ENCODE measurements around the gene NXT1. TPM values are rescaled to one million over a fixed set of nuclear protein-coding genes. Genes with fewer than 3 reads are reported as not detected.

Gene NXT1
- total RNA-seq, 2 experiments from 2014 or later: 31.9 to 36.9 TPM

DNA sequence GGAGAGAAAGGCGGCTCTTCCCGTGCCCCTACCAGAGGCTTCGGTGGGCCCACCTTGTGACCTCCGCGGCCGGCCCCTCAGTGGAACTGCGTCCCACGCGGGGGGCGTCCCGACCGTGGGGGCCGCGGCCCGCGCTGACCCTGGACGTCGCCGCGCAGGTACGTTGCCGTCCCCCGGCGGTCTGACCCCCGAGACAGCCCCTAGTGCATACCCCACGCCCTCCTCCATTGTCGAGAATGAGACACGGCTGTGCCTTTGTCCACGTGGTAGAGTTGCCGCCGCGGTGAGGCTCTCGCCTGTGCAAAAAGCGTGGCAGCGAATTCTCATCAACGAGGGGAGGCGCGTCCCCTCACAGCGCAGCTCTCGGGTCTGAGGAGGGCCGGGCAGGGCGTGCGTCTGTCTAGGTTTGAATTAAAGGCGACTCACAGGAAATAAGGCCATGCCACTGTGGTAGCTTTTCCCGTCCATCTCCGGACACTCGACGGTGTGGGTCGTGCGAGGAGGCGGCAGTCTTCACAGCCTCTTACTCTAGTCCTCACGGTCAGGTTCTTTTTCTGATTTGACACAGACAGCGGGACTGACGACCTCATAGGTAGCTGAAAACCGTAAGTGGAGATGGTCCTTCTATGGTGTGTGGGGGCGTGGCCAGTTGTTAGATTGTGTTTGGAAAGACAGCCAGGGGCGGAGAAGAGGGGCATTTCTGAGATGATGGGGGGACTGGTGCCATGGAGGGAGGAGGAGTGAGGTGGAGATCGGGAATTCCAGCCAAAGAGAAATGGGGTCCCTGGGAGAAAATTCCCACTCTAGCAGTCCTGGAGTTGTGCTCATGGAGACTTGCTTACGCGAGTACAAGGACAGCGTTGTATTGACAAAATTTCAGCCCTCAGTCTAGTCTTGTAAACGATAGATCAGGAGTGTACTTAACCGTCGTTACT lies 580 bp downstream of the NXT1 start:
- CTCF ChIA-PET: interaction anchor here (0.7 to 2.0 kb wide), 3 partner anchors 10 to 69 kb away, joined by 3 to 8 read pairs (median 6); no protein-coding TSS in a partner anchor
- no peaks in the 10 kb centered on the region for H3K9me3 Mint-ChIP-seq
- peaks cover 8% of the 10 kb centered on the region for H3K36me3 Mint-ChIP-seq (ENCODE audit: low read depth)
- peaks cover 36% of the 10 kb centered on the region for H3K4me1 Mint-ChIP-seq (ENCODE audit: low read depth)
- H3K27me3 Mint-ChIP-seq (ENCODE audit: low read depth): no peaks in the 10 kb centered on the region
- H3K27ac Mint-ChIP-seq: peak overlapping the region; percentile 100
- intact Hi-C loops (cut with micrococcal nuclease): loop anchor here (1.0 to 10.0 kb wide), 8 partner anchors 7 to 1806 kb away; partner anchors contain the start of genes GZF1 and NAPB
- peak; percentile 72 for DNase-seq
- H3K4me3 Mint-ChIP-seq: peak overlapping the region; percentile 77

DNA sequence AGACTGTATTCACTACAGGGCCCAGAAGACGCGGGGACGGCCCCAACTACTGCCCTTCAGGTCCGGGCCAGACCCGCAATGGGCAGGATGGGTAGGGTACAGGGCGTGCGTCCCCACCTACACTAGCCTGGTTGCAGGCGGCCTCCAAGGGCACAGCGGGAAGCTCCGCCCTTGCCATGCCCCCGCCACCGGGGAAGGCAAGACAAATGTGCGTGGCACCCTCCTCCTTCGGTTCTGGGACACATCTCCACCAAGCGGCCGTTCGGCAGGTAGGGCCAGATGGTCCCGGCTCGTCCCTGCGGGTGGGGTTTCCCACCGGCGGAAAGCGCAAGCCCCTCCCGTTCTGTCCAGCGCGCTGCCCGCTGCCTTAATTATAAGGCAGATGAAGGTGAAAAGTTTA lies 5.6 kb downstream of the NXT1 start:
- H3K36me3 Mint-ChIP-seq (ENCODE audit: low read depth): peaks cover 7% of the 10 kb centered on the region
- peaks cover 38% of the 10 kb centered on the region for H3K4me1 Mint-ChIP-seq (ENCODE audit: low read depth)
- CTCF ChIA-PET: no interaction called here
- intact Hi-C loops (cut with micrococcal nuclease): loop anchor here (5.0 to 10.0 kb wide), 2 partner anchors 1591 to 1811 kb away; partner anchors contain the start of gene CST7
- no peaks in the 10 kb centered on the region for H3K9me3 Mint-ChIP-seq
- H3K4me3 Mint-ChIP-seq: no peak overlapping the region
- no peak overlapping the region for H3K27ac Mint-ChIP-seq
- no peak for DNase-seq
- H3K27me3 Mint-ChIP-seq (ENCODE audit: low read depth): no peaks in the 10 kb centered on the region

DNA sequence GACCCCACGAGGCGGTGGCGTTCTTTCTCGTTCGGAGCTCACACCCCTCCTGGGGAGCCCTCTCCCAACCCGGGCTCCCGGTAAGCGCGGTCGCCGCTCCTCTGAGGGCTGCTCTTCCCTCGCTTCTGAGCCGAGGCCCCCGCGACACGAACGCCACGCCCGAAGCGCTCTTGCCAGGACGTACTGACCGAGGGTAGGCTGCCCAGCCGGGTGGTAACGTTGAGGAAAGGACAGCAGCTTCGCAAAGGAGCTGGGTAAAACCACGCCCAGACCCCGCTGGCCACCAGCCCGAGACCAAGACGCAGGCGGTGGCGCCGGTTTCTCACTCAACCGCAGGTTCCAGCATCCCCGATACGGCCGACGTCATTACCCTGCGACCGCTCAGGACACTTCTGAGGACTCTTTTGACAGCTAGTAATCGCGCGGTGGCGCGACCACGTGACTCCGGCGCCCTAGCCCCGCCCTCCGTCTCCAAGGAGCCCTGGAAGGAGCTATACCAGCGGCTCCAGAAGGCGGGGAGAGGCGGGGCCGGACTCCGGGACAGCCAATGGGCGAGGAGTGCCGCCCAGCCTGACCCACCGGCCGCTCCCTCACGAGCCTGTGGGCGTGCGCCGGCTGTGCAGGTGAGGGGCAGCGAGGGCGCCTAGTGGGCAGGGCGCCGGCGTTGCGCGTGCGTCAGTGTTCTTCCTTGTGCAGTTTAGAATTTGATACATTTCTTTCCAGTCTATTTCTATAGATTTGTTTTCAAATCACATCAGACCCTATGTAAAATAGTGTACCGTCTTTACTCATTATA lies 7.4 kb downstream of the NXT1 start:
- Mint-ChIP-seq H3K27ac (peak overlapping the region; percentile 90), H3K36me3 (ENCODE audit: low read depth) (peaks cover 4% of the 10 kb centered on the region), H3K4me3 (peak overlapping the region; percentile 87), H3K4me1 (ENCODE audit: low read depth) (peaks cover 29% of the 10 kb centered on the region), H3K27me3 (ENCODE audit: low read depth) (no peaks in the 10 kb centered on the region), H3K9me3 (no peaks in the 10 kb centered on the region)
- peak; percentile 100 for DNase-seq
- CTCF ChIA-PET: interaction anchor here (1.9 kb wide), 1 partner anchor 8 kb away, joined by 11 read pairs; no protein-coding TSS in a partner anchor
- intact Hi-C loops (cut with micrococcal nuclease): loop anchor here (1.0 to 10.0 kb wide), 5 partner anchors 8 to 1813 kb away; partner anchors contain the start of genes CST7, NAPB and NXT1

DNA sequence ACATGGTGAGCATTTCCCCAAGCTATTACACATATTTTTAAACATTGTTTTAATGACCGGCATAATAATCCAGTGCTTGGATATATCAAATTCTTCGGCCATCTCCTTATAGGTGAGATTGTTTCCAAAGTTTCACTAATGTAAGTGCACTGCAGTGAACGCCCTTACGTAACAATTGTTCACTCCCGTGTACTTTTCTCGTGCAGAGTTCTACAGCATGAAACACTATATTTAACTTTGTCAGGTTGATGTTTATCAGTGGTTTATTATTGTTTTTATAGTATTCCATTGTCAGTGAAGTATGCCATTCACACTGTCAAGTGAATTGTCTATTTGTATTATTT lies 7.9 kb downstream of the NXT1 start:
- intact Hi-C loops (cut with micrococcal nuclease): loop anchor here (1.0 to 10.0 kb wide), 5 partner anchors 8 to 1814 kb away; partner anchors contain the start of genes CST7, NAPB and NXT1
- CTCF ChIA-PET: interaction anchor here (1.9 kb wide), 1 partner anchor 9 kb away, joined by 11 read pairs; no protein-coding TSS in a partner anchor
- Mint-ChIP-seq H3K27me3 (ENCODE audit: low read depth) (no peaks in the 10 kb centered on the region), H3K4me3 (peak overlapping the region; percentile 70), H3K4me1 (ENCODE audit: low read depth) (peaks cover 33% of the 10 kb centered on the region), H3K36me3 (ENCODE audit: low read depth) (peaks cover 7% of the 10 kb centered on the region), H3K27ac (peak overlapping the region; percentile 82), H3K9me3 (no peaks in the 10 kb centered on the region)
- no peak for DNase-seq

DNA sequence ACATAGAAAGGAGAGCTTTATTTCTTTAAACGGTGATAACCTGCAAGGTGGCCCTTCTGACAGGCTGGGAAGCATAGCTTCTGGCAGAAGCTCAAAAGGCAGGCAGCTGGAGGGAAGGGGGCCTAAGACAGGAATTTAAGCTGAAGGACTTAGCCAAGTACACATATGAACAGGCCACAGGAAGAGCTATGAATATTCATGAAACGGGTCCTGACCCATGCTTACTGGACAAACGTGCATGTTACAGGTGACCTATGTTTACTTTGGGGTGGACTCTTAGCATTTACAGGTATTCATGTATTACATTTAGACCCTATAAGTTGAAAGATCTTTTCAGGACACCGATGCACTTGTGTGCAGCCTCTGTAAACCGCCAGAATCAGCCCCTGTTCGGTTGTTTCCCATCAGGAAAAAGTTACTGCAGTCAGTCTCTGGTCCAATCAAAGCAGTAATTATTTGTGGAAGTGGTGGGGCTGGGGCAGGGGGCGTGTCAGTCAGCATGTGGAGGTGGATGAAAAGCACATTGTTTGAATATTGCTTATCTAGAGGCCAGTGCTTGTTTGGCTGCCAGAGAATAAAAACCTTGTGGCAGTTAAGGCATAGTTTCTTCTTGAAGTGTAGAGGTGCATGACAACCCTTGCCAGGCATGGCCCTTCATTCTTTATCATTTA lies 8.5 kb downstream of the NXT1 start:
- intact Hi-C loops (cut with micrococcal nuclease): loop anchor here (1.0 to 10.0 kb wide), 5 partner anchors 9 to 1814 kb away; partner anchors contain the start of genes CST7, NAPB and NXT1
- CTCF ChIA-PET: interaction anchor here (1.9 kb wide), 1 partner anchor 9 kb away, joined by 11 read pairs; no protein-coding TSS in a partner anchor
- Mint-ChIP-seq H3K9me3 (no peaks in the 10 kb centered on the region), H3K4me3 (no peak overlapping the region), H3K27me3 (ENCODE audit: low read depth) (no peaks in the 10 kb centered on the region), H3K36me3 (ENCODE audit: low read depth) (peaks cover 7% of the 10 kb centered on the region), H3K4me1 (ENCODE audit: low read depth) (peaks cover 32% of the 10 kb centered on the region), H3K27ac (no peak overlapping the region)
- no peak for DNase-seq

DNA sequence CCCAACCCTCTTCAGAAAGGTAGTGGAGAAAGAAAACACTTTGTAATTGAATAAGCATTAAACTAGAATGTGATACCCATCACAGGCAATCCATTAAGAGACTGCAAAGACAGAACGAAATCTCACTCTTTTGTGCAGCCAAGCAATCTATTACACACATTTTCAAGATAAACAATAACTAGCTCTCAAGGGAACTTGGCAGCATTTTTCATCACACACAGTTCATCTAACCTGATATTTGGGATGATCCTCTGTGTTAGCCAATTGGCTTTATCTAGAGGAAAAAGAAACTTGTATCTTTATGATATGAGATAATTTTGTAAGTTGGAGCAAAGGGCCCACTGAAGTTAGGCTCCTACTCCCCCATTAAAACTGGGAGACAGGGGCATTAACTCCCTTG lies 9.9 kb downstream of the NXT1 start:
- Mint-ChIP-seq H3K4me1 (ENCODE audit: low read depth) (peaks cover 37% of the 10 kb centered on the region), H3K27ac (peak overlapping the region; percentile 89), H3K27me3 (ENCODE audit: low read depth) (no peaks in the 10 kb centered on the region), H3K36me3 (ENCODE audit: low read depth) (peaks cover 15% of the 10 kb centered on the region), H3K4me3 (peak overlapping the region; percentile 86), H3K9me3 (no peaks in the 10 kb centered on the region)
- intact Hi-C loops (cut with micrococcal nuclease): loop anchor here (5.0 to 10.0 kb wide), 3 partner anchors 667 to 1874 kb away; partner anchors contain the start of gene ACSS1
- no peak for DNase-seq
- CTCF ChIA-PET: interaction anchor here (2.6 kb wide), 1 partner anchor 10 kb away, joined by 8 read pairs; the partner anchor contains the start of gene NXT1

DNA sequence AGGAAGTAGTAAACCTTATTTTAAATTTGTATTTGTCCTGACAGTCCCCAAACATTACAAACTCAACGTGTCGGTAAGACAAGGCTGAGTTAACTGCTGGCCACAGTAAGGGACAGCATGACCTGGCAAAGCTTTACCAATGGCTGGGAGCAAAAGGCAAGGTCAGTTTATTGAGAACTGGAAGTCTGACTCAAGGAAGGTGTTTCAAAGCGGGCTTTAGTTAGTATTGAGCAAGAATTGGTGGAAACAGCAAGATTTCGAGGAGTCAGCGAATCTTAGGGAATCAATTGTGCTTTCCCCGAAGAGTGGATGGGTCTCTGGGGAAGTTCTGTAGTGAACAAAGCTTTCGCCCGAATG lies 10.5 kb downstream of the NXT1 start:
- H3K4me3 Mint-ChIP-seq: peak overlapping the region; percentile 86
- intact Hi-C loops (cut with micrococcal nuclease): loop anchor here (5.0 to 10.0 kb wide), 3 partner anchors 666 to 1874 kb away; partner anchors contain the start of gene ACSS1
- no peaks in the 10 kb centered on the region for H3K27me3 Mint-ChIP-seq (ENCODE audit: low read depth)
- H3K4me1 Mint-ChIP-seq (ENCODE audit: low read depth): peaks cover 40% of the 10 kb centered on the region
- no peaks in the 10 kb centered on the region for H3K9me3 Mint-ChIP-seq
- H3K36me3 Mint-ChIP-seq (ENCODE audit: low read depth): peaks cover 17% of the 10 kb centered on the region
- DNase-seq: no peak
- peak overlapping the region; percentile 89 for H3K27ac Mint-ChIP-seq
- CTCF ChIA-PET: interaction anchor here (1.0 to 2.6 kb wide), 2 partner anchors 11 to 81 kb away, joined by 3 to 8 read pairs; partner anchors contain the start of gene NXT1

DNA sequence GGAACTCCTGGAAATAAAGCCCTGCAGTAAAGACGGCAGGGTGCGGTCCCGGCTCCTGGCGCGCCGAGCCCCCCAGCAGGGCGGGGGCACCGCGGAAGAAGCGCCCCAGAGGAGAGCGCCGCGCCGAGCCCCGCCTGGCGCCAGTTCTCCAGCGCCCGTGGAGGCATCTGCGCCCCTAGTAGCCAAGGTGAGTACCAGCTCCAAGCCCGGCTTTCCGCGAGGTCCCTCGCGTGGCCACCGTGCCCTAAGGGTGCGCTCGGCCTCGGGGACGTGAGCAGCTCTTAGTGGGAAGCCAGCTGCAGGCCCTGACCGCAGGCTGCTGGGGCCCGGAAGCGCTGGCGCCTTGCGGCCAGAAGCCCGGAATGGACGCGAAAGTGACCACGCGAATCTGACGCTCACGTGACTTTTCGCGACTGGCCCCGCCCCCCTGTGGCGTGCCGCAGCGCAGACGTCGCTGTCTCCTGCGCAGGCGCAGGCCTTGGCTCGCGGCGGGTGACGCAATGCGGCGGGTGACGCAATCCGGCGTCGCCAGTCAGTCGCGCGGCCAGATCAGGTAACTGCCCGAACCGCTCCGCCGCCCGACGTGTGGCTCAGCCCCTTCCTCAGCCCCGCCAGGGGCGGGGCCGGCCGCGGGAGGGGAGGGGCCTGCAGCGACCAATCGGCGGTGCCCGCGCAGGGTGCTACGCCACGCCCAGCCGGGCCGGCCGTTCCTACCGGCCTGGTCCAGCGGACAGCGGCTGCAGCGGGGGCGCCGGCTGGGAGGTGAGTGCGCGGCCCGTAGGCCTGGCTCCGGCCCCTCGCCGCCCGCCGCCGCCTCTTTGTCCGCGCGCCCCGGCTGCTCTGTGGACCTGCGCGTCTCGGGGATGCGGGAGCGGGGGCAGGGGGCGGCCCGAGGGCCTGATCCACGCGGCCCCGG lies 11.1 kb downstream of the NXT1 start, which contains the start of gene GZF1:
TSS of gene GZF1 (plus strand) at position 707 of the 916 bp plus-strand sequence. CDS start 2,202 bp downstream, outside the sequence.
- CTCF ChIA-PET: interaction anchor here (1.0 to 2.6 kb wide), 2 partner anchors 12 to 80 kb away, joined by 3 to 8 read pairs; partner anchors contain the start of gene NXT1
- H3K4me3 Mint-ChIP-seq: peak within 1 kb of the TSS; percentile 89
- no peaks in the 10 kb centered on the region for H3K27me3 Mint-ChIP-seq (ENCODE audit: low read depth)
- H3K27ac Mint-ChIP-seq: peak within 1 kb of the TSS; percentile 89
- peak; percentile 97 for DNase-seq
- H3K4me1 Mint-ChIP-seq (ENCODE audit: low read depth): peaks cover 44% of the 10 kb centered on the region
- no peaks in the 10 kb centered on the region for H3K9me3 Mint-ChIP-seq
- peaks cover 17% of the 10 kb centered on the region for H3K36me3 Mint-ChIP-seq (ENCODE audit: low read depth)
- intact Hi-C loops (cut with micrococcal nuclease): loop anchor here (1.0 to 10.0 kb wide), 5 partner anchors 11 to 1873 kb away; partner anchors contain the start of genes ACSS1, NAPB and NXT1

DNA sequence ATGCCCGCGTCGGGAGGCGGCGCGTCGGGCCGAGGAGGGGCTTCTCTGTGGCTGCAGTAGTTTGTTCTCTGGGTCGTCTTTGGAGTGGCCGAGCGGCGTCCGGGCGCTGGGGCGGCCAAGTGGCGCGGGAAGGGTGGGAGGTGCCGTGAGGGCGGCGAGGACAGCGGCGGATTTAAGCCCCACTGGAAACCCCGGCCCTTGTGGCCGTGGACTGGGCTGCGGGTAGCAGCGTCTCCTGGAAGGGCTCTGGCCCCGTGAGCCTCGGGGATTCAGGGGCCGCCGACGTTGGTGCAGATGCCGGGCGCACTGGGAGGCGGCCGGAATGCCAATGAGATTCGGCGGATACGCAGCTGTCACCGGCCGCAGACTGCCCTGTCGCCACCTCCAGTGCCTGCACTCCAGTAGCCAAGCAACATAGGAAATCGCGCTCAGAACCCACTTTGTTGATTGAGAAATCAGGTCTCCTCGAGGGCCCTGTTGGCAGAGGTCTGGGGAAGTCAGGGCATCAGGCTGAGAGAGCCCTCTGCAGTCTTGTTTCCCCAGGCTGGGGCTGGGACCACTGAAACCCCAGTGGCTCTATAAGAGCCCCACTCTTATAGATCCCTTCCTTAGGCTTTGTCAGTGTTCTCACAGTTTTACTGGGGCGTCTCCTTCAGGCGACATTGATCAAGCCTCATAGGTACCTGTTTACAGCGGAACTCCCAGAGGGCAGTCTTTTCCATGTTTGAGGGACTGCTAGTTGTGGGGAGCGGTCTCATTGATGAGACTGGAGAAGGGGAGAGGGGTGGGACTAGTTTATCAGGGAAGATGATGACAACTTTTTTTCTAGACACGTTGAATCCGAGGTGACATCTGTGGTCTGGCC lies 12.0 kb downstream of the NXT1 start:
- Mint-ChIP-seq H3K27ac (peak overlapping the region; percentile 80), H3K4me3 (peak overlapping the region; percentile 89), H3K36me3 (ENCODE audit: low read depth) (peaks cover 17% of the 10 kb centered on the region), H3K27me3 (ENCODE audit: low read depth) (no peaks in the 10 kb centered on the region), H3K4me1 (ENCODE audit: low read depth) (peaks cover 49% of the 10 kb centered on the region), H3K9me3 (no peaks in the 10 kb centered on the region)
- peak; percentile 34 for DNase-seq
- intact Hi-C loops (cut with micrococcal nuclease): loop anchor here (1.0 to 10.0 kb wide), 5 partner anchors 12 to 1872 kb away; partner anchors contain the start of genes ACSS1, NAPB and NXT1
- CTCF ChIA-PET: no interaction called here

DNA sequence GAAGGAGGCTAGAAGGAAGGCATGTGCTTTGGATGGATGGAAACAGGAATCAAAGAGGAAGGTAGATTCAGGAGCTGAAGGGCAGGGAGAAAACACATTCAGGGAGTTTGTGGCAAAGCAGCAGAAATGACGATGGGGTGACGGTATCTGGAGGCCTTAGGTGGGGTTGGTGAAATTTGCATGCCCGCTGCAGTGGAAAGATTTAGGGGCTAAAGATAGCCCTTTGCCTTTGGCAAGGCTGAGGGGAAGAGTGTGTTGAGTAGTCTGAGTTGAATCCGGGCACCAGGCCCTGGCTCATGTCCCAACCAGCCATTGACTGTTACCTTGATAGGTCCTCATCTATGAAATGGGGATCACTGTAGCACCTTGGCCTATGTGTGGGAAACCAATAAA lies 12.7 kb downstream of the NXT1 start:
- no peak for DNase-seq
- H3K9me3 Mint-ChIP-seq: no peaks in the 10 kb centered on the region
- H3K27me3 Mint-ChIP-seq (ENCODE audit: low read depth): no peaks in the 10 kb centered on the region
- CTCF ChIA-PET: no interaction called here
- intact Hi-C loops (cut with micrococcal nuclease): loop anchor here (5.0 to 10.0 kb wide), 3 partner anchors 664 to 1872 kb away; partner anchors contain the start of gene ACSS1
- H3K36me3 Mint-ChIP-seq (ENCODE audit: low read depth): peaks cover 19% of the 10 kb centered on the region
- H3K4me3 Mint-ChIP-seq: peak overlapping the region; percentile 89
- H3K4me1 Mint-ChIP-seq (ENCODE audit: low read depth): peaks cover 55% of the 10 kb centered on the region
- H3K27ac Mint-ChIP-seq: no peak overlapping the region
